Stomach (tissue), 9 donors: ENCODE results near the gene PTPRG. TPM values are rescaled to one million over a fixed set of nuclear protein-coding genes. Genes with fewer than 3 reads are reported as not detected.

Source experiments
- DNase-seq, 2 donors: peaks; one replicate each; pipeline versions ENCODE4 v3.0.0 to v3.0.0-alpha.2; 2013 to 2019
- H3K27ac ChIP-seq, 5 donors: fragments of 200-600 bp in 4 of 5; sonication (generic) in 4 of 5; one replicate each; pipeline ENCODE4 v1.5.1; 2013 to 2019; ENCODE audit warnings: mild to moderate bottlenecking in 1 of 5, moderate library complexity in 1 of 5
- H3K27me3 ChIP-seq, 3 donors: fragments of 200-600 bp; sonication (generic); one replicate each; pipeline ENCODE4 v1.5.1; 2017 to 2019; ENCODE audit warnings: mixed run types in 1 of 3
- H3K36me3 ChIP-seq, 4 donors: fragments of 200-600 bp; sonication (generic); 1 replicate in 3 of 4; 2 replicates in 1 of 4; pipeline ENCODE4 v1.5.1; 2016 to 2019
- H3K4me1 ChIP-seq, 4 donors: fragments of 200-600 bp; sonication (generic); one replicate each; pipeline ENCODE4 v1.5.1; 2016 to 2019
- H3K4me3 ChIP-seq, 4 donors: fragments of 200-600 bp; sonication (generic) in 3 of 4; one replicate each; pipeline ENCODE4 v1.5.1; 2016 to 2019; ENCODE audit warnings: mild to moderate bottlenecking in 1 of 4
- H3K9me3 ChIP-seq, 4 donors: fragments of 200-600 bp; sonication (generic); one replicate each; pipeline ENCODE4 v1.5.1; 2016 to 2019
- CTCF ChIP-seq, 7 experiments: fragments of 450-650 bp in 4 of 7; fragments of 200-600 bp in 3 of 7; sonication (generic) in 3 of 7; IDR thresholded peaks; one replicate each; pipeline ENCODE4 v1.5.1; 2016 to 2019; ENCODE audit warnings: antibody characterized with exemption in 7 of 7, control low read depth in 2 of 7, mild to moderate bottlenecking in 1 of 7
- EP300 ChIP-seq: sonication (generic); formaldehyde crosslinking; IDR thresholded peaks from one replicate; pipeline ENCODE4 v1.6.1; 2017; ENCODE audit warnings: antibody characterized with exemption
- POLR2A ChIP-seq, 4 donors: fragments of 450-650 bp; IDR thresholded peaks; one replicate each; pipeline ENCODE4 v1.6.1; 2016; ENCODE audit warnings: antibody characterized with exemption in 4 of 4, control low read depth in 2 of 4, mild to moderate bottlenecking in 1 of 4, moderate library complexity in 1 of 4
- POLR2AphosphoS5 ChIP-seq, 3 donors: sonication (generic); formaldehyde crosslinking; IDR thresholded peaks; one replicate each; pipeline ENCODE4 v1.6.1; 2016; ENCODE audit warnings: antibody characterized with exemption in 3 of 3
- WGBS, 5 donors: extraction: QIAGEN DNeasy Blood & Tissue Kit in 3 of 5; methylation state at CpG; one replicate each; pipeline versions ENCODE4 v1.1.5 to v1.1.7; 2013 to 2018; 5-methylcytosine and 5-hydroxymethylcytosine counted together
- intact Hi-C: fragments of 100-400 bp; cut with DNase I; formaldehyde crosslinking; loops from one replicate; pipeline ENCODE4 v1.15.1; 2023; ENCODE audit warnings: low total_unique reads
- polyA plus RNA-seq, 3 donors: library from polyadenylated mRNA; stranded (reverse); fragments of 200-250 nt; gene quantifications; one replicate each; pipeline ENCODE4 v1.2.3, GENCODE V29; 2013
- total RNA-seq, 5 donors: library from RNA; depleted of rRNA; stranded (reverse); fragments of >200 nt; gene quantifications; one replicate each; pipeline versions ENCODE4 v1.1.0 to v1.2.3, GENCODE V29; 2014 to 2016
- donor health status: healthy with polysubstance abuse.
- donor health status: Bipolar disorder and iron deficiency.
- donor health status: healthy.

PTPRG gene
- total and polyA plus RNA-seq, 8 donors: 2.4 to 96.0 (median 22.0) TPM

- H3K9me3 ChIP-seq: no peaks in the 10 kb centered on the region
- peaks cover 0 to 11% (median 0%) of the 10 kb centered on the region in 4 donors for H3K4me1 ChIP-seq
- 51 to 73% (median 67%) methylated on average over 7 of the region's 7 CpGs for WGBS, 5 donors
- peak overlapping the region in 3 of 5 donors; percentile 4 to 54 (median 24) for H3K27ac ChIP-seq
- TF ChIP-seq EP300 (no peak), CTCF (IDR thresholded peaks at IDR 0.05) (no peak), POLR2AphosphoS5 (IDR thresholded peaks at IDR 0.05) (no peak), POLR2A (IDR thresholded peaks at IDR 0.05) (no peak)
- intact Hi-C loops: no loop called here
- H3K36me3 ChIP-seq: no peaks in the 10 kb centered on the region
- H3K4me3 ChIP-seq: no peak overlapping the region
- no peaks in the 10 kb centered on the region for H3K27me3 ChIP-seq
- DNase-seq: peak in 1 of 2 donors; percentile 55
These were observed 539.1 kb downstream of the PTPRG start for GRCh38 chr3:62100282-62100989.

GRCh38 chr3:62101488-62101887 lies 540.1 kb downstream of the PTPRG start:
- intact Hi-C loops: no loop called here
- no peak overlapping the region for H3K4me3 ChIP-seq
- TF ChIP-seq EP300: no peak
- TF ChIP-seq POLR2A (IDR thresholded peaks at IDR 0.05): no peak
- no peak for TF ChIP-seq POLR2AphosphoS5 (IDR thresholded peaks at IDR 0.05)
- TF ChIP-seq CTCF (IDR thresholded peaks at IDR 0.05): no peak
- peak in 1 of 2 donors; percentile 18 for DNase-seq
- H3K27me3 ChIP-seq: no peaks in the 10 kb centered on the region
- no peaks in the 10 kb centered on the region for H3K36me3 ChIP-seq
- 52 to 83% (median 60%) methylated on average over 1 of the region's 1 CpG for WGBS, 5 donors
- H3K9me3 ChIP-seq: no peaks in the 10 kb centered on the region
- peak overlapping the region in 2 of 5 donors; percentile 26 to 56 for H3K27ac ChIP-seq
- H3K4me1 ChIP-seq: peaks cover 0 to 6% (median 0%) of the 10 kb centered on the region in 4 donors

GRCh38 chr3:62103531-62103930 lies 542.2 kb downstream of the PTPRG start:
- Histone ChIP-seq H3K27ac (no peak overlapping the region), H3K9me3 (peaks cover 0 to 3% (median 0%) of the 10 kb centered on the region in 4 donors), H3K27me3 (no peaks in the 10 kb centered on the region), H3K4me3 (no peak overlapping the region), H3K4me1 (peaks cover 0 to 6% (median 0%) of the 10 kb centered on the region in 4 donors), H3K36me3 (no peaks in the 10 kb centered on the region)
- TF ChIP-seq POLR2A (IDR thresholded peaks at IDR 0.05) (no peak), POLR2AphosphoS5 (IDR thresholded peaks at IDR 0.05) (no peak), EP300 (no peak), CTCF (IDR thresholded peaks at IDR 0.05) (no peak)
- no peak for DNase-seq
- WGBS, 5 donors: 79 to 93% (median 84%) methylated on average over 3 of the region's 3 CpGs
- intact Hi-C loops: no loop called here

GRCh38 chr3:62109534-62109933 lies 548.2 kb downstream of the PTPRG start:
- peaks cover 0 to 7% (median 0%) of the 10 kb centered on the region in 4 donors for H3K9me3 ChIP-seq
- H3K36me3 ChIP-seq: no peaks in the 10 kb centered on the region
- intact Hi-C loops: no loop called here
- DNase-seq: no peak
- H3K4me3 ChIP-seq: no peak overlapping the region
- TF ChIP-seq EP300: no peak
- TF ChIP-seq POLR2A (IDR thresholded peaks at IDR 0.05): no peak
- TF ChIP-seq POLR2AphosphoS5 (IDR thresholded peaks at IDR 0.05): no peak
- no peak for TF ChIP-seq CTCF (IDR thresholded peaks at IDR 0.05)
- H3K27me3 ChIP-seq: no peaks in the 10 kb centered on the region
- 59 to 100% (median 89%) methylated on average over 1 of the region's 1 CpG for WGBS, 5 donors
- no peaks in the 10 kb centered on the region for H3K4me1 ChIP-seq
- no peak overlapping the region for H3K27ac ChIP-seq
